H1 (cell line): ENCODE data around the gene CLCF1.

Experiments used
- BCL11A ChIP-seq, 2 experiments: IDR thresholded peaks; one replicate each; pipeline ENCODE4 v1.6.1; 2011; ENCODE audit warnings: low read depth in 2 of 2, low read length in 2 of 2, mild to moderate bottlenecking in 2 of 2
- CEBPB ChIP-seq: IDR thresholded peaks from 2 replicates; pipeline ENCODE4 v1.6.1; 2012; ENCODE audit warnings: low read depth, low read length
- CHD1 ChIP-seq: IDR thresholded peaks from 2 replicates; pipeline ENCODE4 v1.6.1; 2012; ENCODE audit warnings: low read depth, low read length, improper control_type of control experiment
- EZH2 ChIP-seq: fragments of 200-600 bp; sonication (generic); IDR thresholded peaks from 2 replicates; pipeline ENCODE4 v1.7.1; 2012; ENCODE audit warnings: low read depth, mild to moderate bottlenecking, moderate library complexity, low read length, inconsistent platforms; ENCODE audit not compliant: severe bottlenecking
- HDAC2 ChIP-seq, 2 experiments: fragments of 300-600 bp in 1 of 2; sonication (generic) in 1 of 2; IDR thresholded peaks; 2 replicates each; pipeline ENCODE4 v1.6.1; 2011 to 2012; ENCODE audit warnings: low read depth in 2 of 2, low read length in 2 of 2, mild to moderate bottlenecking in 2 of 2, moderate library complexity in 2 of 2, borderline replicate concordance in 1 of 2, inconsistent platforms in 1 of 2
- JUND ChIP-seq: IDR thresholded peaks from 2 replicates; pipeline ENCODE4 v1.6.1; 2011; ENCODE audit warnings: mild to moderate bottlenecking, improper control_type of control experiment, low read length
- MAFK ChIP-seq: IDR thresholded peaks from 2 replicates; pipeline ENCODE4 v1.6.1; 2012; ENCODE audit warnings: low read depth, mild to moderate bottlenecking, improper control_type of control experiment, low read length
- POLR2A ChIP-seq, 2 experiments: IDR thresholded peaks; 1 replicate in 1 of 2; 2 replicates in 1 of 2; pipeline ENCODE4 v1.6.1; 2011; ENCODE audit warnings: low read depth in 2 of 2, low read length in 2 of 2, mild to moderate bottlenecking in 2 of 2; ENCODE audit errors: control extremely low read depth in 1 of 2
- POLR2AphosphoS5 ChIP-seq: IDR thresholded peaks from 2 replicates; pipeline ENCODE4 v1.6.1; 2011; ENCODE audit warnings: low read depth, low read length
- RAD21 ChIP-seq, 2 experiments: IDR thresholded peaks in 1 of 2; conservative IDR thresholded peaks in 1 of 2; 2 replicates each; pipeline ENCODE4 v1.6.1; 2011; ENCODE audit warnings: low read depth in 2 of 2, low read length in 2 of 2, improper control_type of control experiment in 1 of 2, inconsistent platforms in 1 of 2, mild to moderate bottlenecking in 1 of 2, moderate library complexity in 1 of 2
- RXRA ChIP-seq: IDR thresholded peaks from 2 replicates; pipeline ENCODE4 v1.6.1; 2011; ENCODE audit warnings: low read depth, mild to moderate bottlenecking, low read length, moderate library complexity; ENCODE audit not compliant: insufficient read depth
- TAF1 ChIP-seq: IDR thresholded peaks from 2 replicates; pipeline ENCODE4 v1.6.1; 2011; ENCODE audit warnings: mild to moderate bottlenecking, low read depth, low read length
- ZNF274 ChIP-seq: IDR thresholded peaks from 2 replicates; pipeline ENCODE4 v1.7.0; 2012; ENCODE audit warnings: low read length, borderline replicate concordance; ENCODE audit errors: extremely low read depth
- TF ChIP-seq, protein P1 (sequence below), 3 experiments: IDR thresholded peaks; 1 replicate in 2 of 3; 2 replicates in 1 of 3; pipeline versions ENCODE4 v1.5.1 to v1.6.1; 2011; ENCODE audit warnings: low read length in 3 of 3, mild to moderate bottlenecking in 3 of 3, inconsistent platforms in 2 of 3, low read depth in 1 of 3, moderate library complexity in 1 of 3; ENCODE audit not compliant: insufficient read depth in 1 of 3; ENCODE audit errors: control extremely low read depth in 1 of 3

DNA sequence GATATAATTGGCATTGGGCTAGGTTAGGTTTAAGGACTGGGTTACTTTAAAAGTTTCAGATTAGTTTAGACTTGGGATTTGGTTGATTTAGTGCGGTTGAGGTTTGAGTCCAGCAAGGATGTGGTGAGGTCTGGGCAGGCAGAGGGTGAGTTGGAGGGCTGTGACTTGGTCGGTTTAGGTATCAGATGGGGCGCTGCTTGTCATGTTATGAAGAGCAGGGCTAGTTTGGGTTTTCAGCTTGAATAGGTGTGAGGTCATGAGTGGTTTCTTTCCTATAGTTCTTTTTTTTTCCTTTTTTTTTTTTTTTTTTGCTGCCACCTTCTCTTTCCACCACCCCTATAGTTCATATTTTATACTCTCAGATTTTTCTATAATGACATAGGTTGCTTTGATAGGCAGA lies 4.8 kb downstream of the CLCF1 start:
- no peak for TF ChIP-seq JUND
- TF ChIP-seq, protein P1, sequence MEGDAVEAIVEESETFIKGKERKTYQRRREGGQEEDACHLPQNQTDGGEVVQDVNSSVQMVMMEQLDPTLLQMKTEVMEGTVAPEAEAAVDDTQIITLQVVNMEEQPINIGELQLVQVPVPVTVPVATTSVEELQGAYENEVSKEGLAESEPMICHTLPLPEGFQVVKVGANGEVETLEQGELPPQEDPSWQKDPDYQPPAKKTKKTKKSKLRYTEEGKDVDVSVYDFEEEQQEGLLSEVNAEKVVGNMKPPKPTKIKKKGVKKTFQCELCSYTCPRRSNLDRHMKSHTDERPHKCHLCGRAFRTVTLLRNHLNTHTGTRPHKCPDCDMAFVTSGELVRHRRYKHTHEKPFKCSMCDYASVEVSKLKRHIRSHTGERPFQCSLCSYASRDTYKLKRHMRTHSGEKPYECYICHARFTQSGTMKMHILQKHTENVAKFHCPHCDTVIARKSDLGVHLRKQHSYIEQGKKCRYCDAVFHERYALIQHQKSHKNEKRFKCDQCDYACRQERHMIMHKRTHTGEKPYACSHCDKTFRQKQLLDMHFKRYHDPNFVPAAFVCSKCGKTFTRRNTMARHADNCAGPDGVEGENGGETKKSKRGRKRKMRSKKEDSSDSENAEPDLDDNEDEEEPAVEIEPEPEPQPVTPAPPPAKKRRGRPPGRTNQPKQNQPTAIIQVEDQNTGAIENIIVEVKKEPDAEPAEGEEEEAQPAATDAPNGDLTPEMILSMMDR (IDR thresholded peaks at IDR 0.05; ENCODE audit: control extremely low read depth in 1 of 3, insufficient read depth in 1 of 3, low read depth in 1 of 3, low read length in 3 of 3) = no peak
- no peak for TF ChIP-seq POLR2A (IDR thresholded peaks at IDR 0.05; ENCODE audit: control extremely low read depth in 1 of 2, low read depth in 2 of 2, low read length in 2 of 2)
- no peak for TF ChIP-seq RAD21 (IDR thresholded peaks at IDR 0.05 in 1 of 2, conservative IDR thresholded peaks at IDR 0.05 in 1 of 2; ENCODE audit: low read depth in 2 of 2, low read length in 2 of 2)
- no peak for TF ChIP-seq HDAC2 (IDR thresholded peaks at IDR 0.05; ENCODE audit: borderline replicate concordance in 1 of 2, low read depth in 2 of 2, low read length in 2 of 2)
- TF ChIP-seq TAF1 = no peak
- TF ChIP-seq CHD1 = no peak
- TF ChIP-seq RXRA = no peak
- no peak for TF ChIP-seq POLR2AphosphoS5
- no peak for TF ChIP-seq EZH2
- no peak for TF ChIP-seq CEBPB
- no peak for TF ChIP-seq ZNF274
- TF ChIP-seq BCL11A (IDR thresholded peaks at IDR 0.05; ENCODE audit: low read depth in 2 of 2, low read length in 2 of 2) = no peak
- no peak for TF ChIP-seq MAFK
